T-helper 1 cell treated with Interleukin-12 subunit alpha and Interleukin-12 subunit beta and Interleukin-4 antibody, amounts not matched to agents 30 μg/mL and 1 μg/mL, for 36 hours (primary cell): ENCODE data around the gene PHACTR1.

Experiments used
- H3K27ac Mint-ChIP-seq: one replicate; pipeline ENCODE4 v1.8.0; 2021; ENCODE audit warnings: mild to moderate bottlenecking, mixed read lengths
- H3K27me3 Mint-ChIP-seq: one replicate; pipeline ENCODE4 v1.8.0; 2021; ENCODE audit warnings: low read depth, mixed read lengths
- H3K36me3 Mint-ChIP-seq: one replicate; pipeline ENCODE4 v1.8.0; 2021; ENCODE audit warnings: low read depth, mixed read lengths
- H3K4me1 Mint-ChIP-seq: one replicate; pipeline ENCODE4 v1.8.0; 2021; ENCODE audit warnings: low read depth, mixed read lengths
- H3K4me3 Mint-ChIP-seq: one replicate; pipeline ENCODE4 v1.8.0; 2021; ENCODE audit warnings: mild to moderate bottlenecking, moderate library complexity, mixed read lengths
- H3K9me3 Mint-ChIP-seq: one replicate; pipeline ENCODE4 v1.8.0; 2021; ENCODE audit warnings: mixed read lengths

The PHACTR1 gene

GRCh38 chr6:13098006-13098405 lies 381.4 kb downstream of the PHACTR1 start:
- peaks cover 14% of the 10 kb centered on the region for H3K27me3 Mint-ChIP-seq
- no peak overlapping the region for H3K27ac Mint-ChIP-seq
- no peak overlapping the region for H3K4me3 Mint-ChIP-seq
- H3K9me3 Mint-ChIP-seq = no peaks in the 10 kb centered on the region
- no peaks in the 10 kb centered on the region for H3K4me1 Mint-ChIP-seq
- no peaks in the 10 kb centered on the region for H3K36me3 Mint-ChIP-seq

- Mint-ChIP-seq H3K9me3 (no peaks in the 10 kb centered on the region), H3K27me3 (peaks cover 21% of the 10 kb centered on the region), H3K4me3 (no peak overlapping the region), H3K36me3 (no peaks in the 10 kb centered on the region), H3K27ac (no peak overlapping the region), H3K4me1 (no peaks in the 10 kb centered on the region)
These were observed 382.4 kb downstream of the PHACTR1 start for GRCh38 chr6:13098793-13099570.

DNA sequence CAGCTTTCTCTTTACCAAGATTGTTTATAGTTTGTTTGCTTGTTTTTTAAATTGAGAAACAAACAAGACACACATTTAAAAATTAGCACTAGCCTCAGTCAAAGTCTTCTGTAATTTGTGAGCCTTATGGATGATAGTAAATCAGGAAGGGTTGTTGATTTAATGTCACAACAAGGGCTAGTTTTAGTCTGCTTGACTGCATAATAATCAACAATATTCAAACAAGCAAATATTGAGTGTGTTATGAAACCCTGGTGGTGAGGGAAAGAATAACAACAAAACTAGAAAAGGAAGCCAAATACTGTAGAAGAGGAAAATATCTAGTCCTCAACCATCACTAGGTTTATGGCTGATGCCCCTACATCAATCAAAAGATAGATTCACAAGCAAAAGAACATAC lies 383.2 kb downstream of the PHACTR1 start:
- Mint-ChIP-seq H3K9me3 (no peaks in the 10 kb centered on the region), H3K4me1 (no peaks in the 10 kb centered on the region), H3K27me3 (peaks cover 21% of the 10 kb centered on the region), H3K4me3 (no peak overlapping the region), H3K27ac (no peak overlapping the region), H3K36me3 (no peaks in the 10 kb centered on the region)

DNA sequence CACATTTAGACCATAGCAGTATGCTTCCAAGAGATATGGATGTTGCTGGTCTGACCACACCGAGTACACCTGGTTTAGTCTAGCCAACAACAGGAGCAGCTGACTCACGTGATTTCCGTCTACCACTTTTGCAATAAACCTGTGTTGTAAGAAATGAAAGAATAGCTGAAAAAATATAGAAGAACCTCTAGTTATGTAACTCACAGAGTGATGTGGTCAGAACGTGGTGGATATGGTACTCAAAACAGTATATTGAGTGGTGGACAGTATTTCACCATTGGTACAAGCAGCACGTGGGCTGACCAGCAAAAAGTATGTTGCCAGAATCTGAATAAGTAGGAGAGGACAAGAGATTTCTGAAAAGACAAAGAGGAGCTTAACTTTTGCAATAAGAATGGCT lies 384.8 kb downstream of the PHACTR1 start:
- no peak overlapping the region for H3K27ac Mint-ChIP-seq
- no peak overlapping the region for H3K4me3 Mint-ChIP-seq
- no peaks in the 10 kb centered on the region for H3K4me1 Mint-ChIP-seq
- H3K9me3 Mint-ChIP-seq = no peaks in the 10 kb centered on the region
- H3K36me3 Mint-ChIP-seq = no peaks in the 10 kb centered on the region
- H3K27me3 Mint-ChIP-seq = peaks cover 24% of the 10 kb centered on the region

GRCh38 chr6:13101985-13102384 lies 385.4 kb downstream of the PHACTR1 start:
- H3K27ac Mint-ChIP-seq = no peak overlapping the region
- H3K27me3 Mint-ChIP-seq = peaks cover 25% of the 10 kb centered on the region
- no peaks in the 10 kb centered on the region for H3K36me3 Mint-ChIP-seq
- no peaks in the 10 kb centered on the region for H3K9me3 Mint-ChIP-seq
- no peaks in the 10 kb centered on the region for H3K4me1 Mint-ChIP-seq
- no peak overlapping the region for H3K4me3 Mint-ChIP-seq

DNA sequence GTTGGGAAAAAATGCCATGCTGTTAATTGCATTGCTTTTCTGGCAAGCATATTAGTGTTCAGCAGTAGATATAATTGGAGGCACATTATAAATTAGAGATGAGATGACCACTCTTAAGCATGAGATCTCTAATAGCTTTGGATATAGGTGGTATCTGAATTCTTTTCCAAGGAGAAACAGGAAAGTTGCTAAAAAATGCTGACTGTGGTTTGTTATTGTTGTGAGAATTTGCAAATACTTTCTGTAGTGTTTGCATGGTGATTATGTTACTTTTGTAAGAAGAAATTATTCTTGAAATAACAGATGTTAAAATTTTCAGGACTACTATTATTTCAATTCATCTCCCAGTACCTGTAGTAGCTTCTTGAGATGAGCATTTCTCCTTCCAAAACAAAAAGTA lies 386.6 kb downstream of the PHACTR1 start:
- no peaks in the 10 kb centered on the region for H3K36me3 Mint-ChIP-seq
- no peaks in the 10 kb centered on the region for H3K4me1 Mint-ChIP-seq
- H3K9me3 Mint-ChIP-seq = no peaks in the 10 kb centered on the region
- peaks cover 31% of the 10 kb centered on the region for H3K27me3 Mint-ChIP-seq
- H3K27ac Mint-ChIP-seq = no peak overlapping the region
- H3K4me3 Mint-ChIP-seq = no peak overlapping the region

DNA sequence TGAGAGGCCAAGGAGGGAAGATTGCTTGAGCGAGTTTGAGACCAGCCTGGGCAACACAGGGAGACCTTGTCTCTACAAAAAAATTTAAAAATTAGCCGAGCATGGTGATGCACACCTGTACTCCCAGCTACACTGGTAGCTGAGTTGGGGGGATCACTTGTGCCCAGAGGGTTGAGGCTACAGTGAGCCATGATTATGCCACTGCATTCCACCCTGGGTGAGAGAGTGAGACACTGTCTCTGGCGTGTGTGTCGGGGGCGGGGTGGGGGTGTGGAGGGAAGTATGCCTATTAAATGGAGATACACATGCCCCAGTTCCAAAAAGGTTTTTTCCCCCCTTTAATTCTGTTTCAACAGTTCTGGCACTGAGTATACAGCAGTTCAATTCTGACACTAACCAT lies 388.6 kb downstream of the PHACTR1 start:
- Mint-ChIP-seq H3K27ac (no peak overlapping the region), H3K4me3 (no peak overlapping the region), H3K9me3 (no peaks in the 10 kb centered on the region), H3K4me1 (no peaks in the 10 kb centered on the region), H3K36me3 (no peaks in the 10 kb centered on the region), H3K27me3 (peaks cover 31% of the 10 kb centered on the region)

DNA sequence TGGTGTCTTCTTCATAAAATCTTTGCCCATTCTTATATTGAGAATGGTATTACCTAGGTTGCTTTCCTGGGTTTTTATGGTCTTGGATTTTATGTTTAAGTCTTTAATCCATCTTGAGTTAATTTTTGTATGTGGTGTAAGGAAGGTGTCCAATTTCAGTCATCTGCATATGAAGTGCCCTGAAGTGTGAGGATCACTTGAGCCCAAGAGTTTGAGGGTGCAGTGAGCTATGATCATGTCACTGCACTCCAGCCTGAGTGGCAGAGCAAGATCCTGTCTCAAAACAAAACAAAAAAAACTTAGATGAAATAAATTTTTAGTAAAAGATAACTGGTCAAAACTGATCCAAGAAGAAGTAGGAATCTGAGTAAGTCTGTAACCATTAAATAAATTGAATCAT lies 396.4 kb downstream of the PHACTR1 start:
- H3K4me3 Mint-ChIP-seq = no peak overlapping the region
- peaks cover 40% of the 10 kb centered on the region for H3K27me3 Mint-ChIP-seq
- no peaks in the 10 kb centered on the region for H3K4me1 Mint-ChIP-seq
- no peak overlapping the region for H3K27ac Mint-ChIP-seq
- no peaks in the 10 kb centered on the region for H3K36me3 Mint-ChIP-seq
- H3K9me3 Mint-ChIP-seq = no peaks in the 10 kb centered on the region

DNA sequence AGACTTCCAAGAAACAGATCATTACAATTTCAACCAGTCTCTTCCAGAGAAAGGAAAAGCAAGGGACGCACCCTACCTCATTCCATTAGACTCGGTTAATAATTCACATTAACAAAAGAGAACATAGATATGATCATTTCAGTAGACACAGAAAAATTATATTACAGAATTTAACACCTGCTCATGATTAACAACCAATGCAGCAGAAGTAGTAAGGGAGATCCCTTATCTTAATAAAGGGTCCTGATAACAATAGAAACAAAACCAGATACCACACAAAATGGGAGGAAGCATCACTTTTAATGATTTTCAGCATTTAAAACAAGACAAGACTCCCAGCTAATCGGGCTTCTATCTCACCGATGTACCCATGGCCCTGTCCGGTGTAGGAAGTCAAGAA lies 396.8 kb downstream of the PHACTR1 start:
- Mint-ChIP-seq H3K27ac (no peak overlapping the region), H3K36me3 (no peaks in the 10 kb centered on the region), H3K27me3 (peaks cover 41% of the 10 kb centered on the region), H3K4me3 (no peak overlapping the region), H3K4me1 (no peaks in the 10 kb centered on the region), H3K9me3 (no peaks in the 10 kb centered on the region)

DNA sequence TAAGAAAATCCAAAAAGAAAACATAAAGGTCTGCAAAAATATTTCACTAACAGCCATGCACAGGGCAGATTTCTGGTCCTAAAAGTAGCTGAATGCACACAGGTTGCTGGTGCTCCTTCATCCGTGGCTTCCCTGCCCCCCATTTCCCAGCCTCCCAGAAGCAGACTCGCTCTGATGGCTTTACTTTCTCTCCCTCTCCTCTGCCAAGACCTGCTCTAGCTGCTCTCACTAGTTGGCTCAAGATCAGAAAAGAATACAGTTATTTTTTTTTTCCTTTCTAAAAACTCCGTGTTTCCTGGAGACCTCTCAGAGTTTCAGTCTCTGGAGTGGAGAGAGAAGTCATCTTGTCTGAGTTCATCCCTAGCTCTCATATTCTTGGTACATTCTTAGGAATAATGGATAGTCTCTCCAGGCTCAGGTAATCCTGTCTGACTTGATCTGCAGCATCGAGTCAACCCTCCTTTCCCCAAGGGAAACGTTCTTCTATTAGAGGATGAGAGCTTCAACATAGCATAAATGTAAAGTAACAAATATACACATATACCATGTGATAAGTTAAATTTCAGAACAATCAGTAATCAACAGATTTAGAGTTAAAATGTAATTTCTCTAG lies 397.5 kb downstream of the PHACTR1 start:
- peaks cover 44% of the 10 kb centered on the region for H3K27me3 Mint-ChIP-seq
- H3K4me3 Mint-ChIP-seq = no peak overlapping the region
- no peak overlapping the region for H3K27ac Mint-ChIP-seq
- H3K4me1 Mint-ChIP-seq = no peaks in the 10 kb centered on the region
- H3K9me3 Mint-ChIP-seq = no peaks in the 10 kb centered on the region
- no peaks in the 10 kb centered on the region for H3K36me3 Mint-ChIP-seq

GRCh38 chr6:13116155-13116554 lies 399.6 kb downstream of the PHACTR1 start:
- H3K27me3 Mint-ChIP-seq = peaks cover 43% of the 10 kb centered on the region
- no peaks in the 10 kb centered on the region for H3K9me3 Mint-ChIP-seq
- H3K4me3 Mint-ChIP-seq = no peak overlapping the region
- no peaks in the 10 kb centered on the region for H3K36me3 Mint-ChIP-seq
- no peaks in the 10 kb centered on the region for H3K4me1 Mint-ChIP-seq
- no peak overlapping the region for H3K27ac Mint-ChIP-seq

DNA sequence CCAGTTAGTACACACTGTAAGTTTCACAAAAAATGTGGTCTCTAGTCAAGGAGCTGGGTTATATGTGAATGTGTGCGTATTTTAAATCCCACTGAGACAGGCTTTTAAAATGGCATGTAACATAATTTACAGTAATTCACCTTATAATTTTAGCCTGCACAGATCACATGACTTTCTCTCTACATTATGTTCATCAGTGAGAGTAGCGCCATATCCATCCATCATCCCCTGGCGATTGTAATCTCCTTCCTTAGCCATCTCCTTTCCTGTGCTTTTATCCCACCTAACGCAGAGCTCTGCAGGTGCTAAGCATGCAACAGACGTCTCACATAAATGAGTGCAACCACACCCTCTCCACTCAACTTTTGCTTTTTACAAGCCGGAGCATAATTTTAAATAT lies 401.0 kb downstream of the PHACTR1 start:
- Mint-ChIP-seq H3K4me3 (no peak overlapping the region), H3K9me3 (no peaks in the 10 kb centered on the region), H3K4me1 (no peaks in the 10 kb centered on the region), H3K36me3 (no peaks in the 10 kb centered on the region), H3K27me3 (peaks cover 35% of the 10 kb centered on the region), H3K27ac (no peak overlapping the region)

- Mint-ChIP-seq H3K4me3 (no peak overlapping the region), H3K27ac (no peak overlapping the region), H3K27me3 (peaks cover 22% of the 10 kb centered on the region), H3K9me3 (no peaks in the 10 kb centered on the region), H3K36me3 (no peaks in the 10 kb centered on the region), H3K4me1 (no peaks in the 10 kb centered on the region)
These were observed 403.0 kb downstream of the PHACTR1 start for GRCh38 chr6:13119549-13119948.

- Mint-ChIP-seq H3K9me3 (no peaks in the 10 kb centered on the region), H3K4me1 (no peaks in the 10 kb centered on the region), H3K4me3 (no peak overlapping the region), H3K27me3 (peaks cover 17% of the 10 kb centered on the region), H3K27ac (no peak overlapping the region), H3K36me3 (no peaks in the 10 kb centered on the region)
These were observed 404.2 kb downstream of the PHACTR1 start for GRCh38 chr6:13120483-13121482.
